ENCODE data around the gene MTFR1L.
A peak's percentile ranks its signal among the peaks of the same experiment; 100 is the strongest.

The MTFR1L gene

GRCh38 chr1:25779894-25780293 is 39.9 kb upstream of the MTFR1L start:
- no peaks in the 10 kb centered on the region for H3K9me3 ChIP-seq (ENCODE audit: control insufficient read depth, insufficient read depth, low read depth, low read length)
- 0 out of 2 replicates have a peak, but pooled peaks cover 3% of the 10 kb centered on the region for H3K36me3 ChIP-seq (ENCODE audit: control insufficient read depth, insufficient read depth, low read length)
- H3K9ac ChIP-seq (ENCODE audit: low read length), result no peak overlapping the region
- H3K27ac ChIP-seq (ENCODE audit: low read depth, low read length), result no peak overlapping the region
- no peak overlapping the region for H3K4me3 ChIP-seq (ENCODE audit: low read depth, low read length)
- peaks cover 50% of the 10 kb centered on the region for H3K4me1 ChIP-seq (ENCODE audit: control insufficient read depth, insufficient read depth, low read length)
- no peaks in the 10 kb centered on the region for H3K27me3 ChIP-seq (ENCODE audit: control insufficient read depth, insufficient read depth, low read length)

- peaks cover 44% of the 10 kb centered on the region for H3K4me1 ChIP-seq (ENCODE audit: control insufficient read depth, insufficient read depth, low read length)
- peak overlapping the region; percentile 30 for H3K9ac ChIP-seq (ENCODE audit: low read length)
- H3K9me3 ChIP-seq (ENCODE audit: control insufficient read depth, insufficient read depth, low read depth, low read length), result no peaks in the 10 kb centered on the region
- no peaks in the 10 kb centered on the region for H3K27me3 ChIP-seq (ENCODE audit: control insufficient read depth, insufficient read depth, low read length)
- 0 out of 2 replicates have a peak, but pooled peaks cover 3% of the 10 kb centered on the region for H3K36me3 ChIP-seq (ENCODE audit: control insufficient read depth, insufficient read depth, low read length)
- no peak overlapping the region for H3K4me3 ChIP-seq (ENCODE audit: low read depth, low read length)
- H3K27ac ChIP-seq (ENCODE audit: low read depth, low read length), result no peak overlapping the region
Observed at GRCh38 chr1:25780318-25781129, 39.2 kb upstream of the MTFR1L start.

GRCh38 chr1:25781130-25781433 is 38.7 kb upstream of the MTFR1L start:
- Histone ChIP-seq H3K4me1 (ENCODE audit: control insufficient read depth, insufficient read depth, low read length) (peaks cover 43% of the 10 kb centered on the region), H3K27me3 (ENCODE audit: control insufficient read depth, insufficient read depth, low read length) (no peaks in the 10 kb centered on the region), H3K27ac (ENCODE audit: low read depth, low read length) (no peak overlapping the region), H3K9ac (ENCODE audit: low read length) (peak overlapping the region; percentile 30), H3K4me3 (ENCODE audit: low read depth, low read length) (no peak overlapping the region), H3K9me3 (ENCODE audit: control insufficient read depth, insufficient read depth, low read depth, low read length) (no peaks in the 10 kb centered on the region), H3K36me3 (ENCODE audit: control insufficient read depth, insufficient read depth, low read length) (0 out of 2 replicates have a peak, but pooled peaks cover 3% of the 10 kb centered on the region)

GRCh38 chr1:25782608-25783201 is 37.0 kb upstream of the MTFR1L start:
- Histone ChIP-seq H3K9me3 (ENCODE audit: control insufficient read depth, insufficient read depth, low read depth, low read length) (no peaks in the 10 kb centered on the region), H3K27me3 (ENCODE audit: control insufficient read depth, insufficient read depth, low read length) (no peaks in the 10 kb centered on the region), H3K4me3 (ENCODE audit: low read depth, low read length) (no peak overlapping the region), H3K4me1 (ENCODE audit: control insufficient read depth, insufficient read depth, low read length) (peaks cover 48% of the 10 kb centered on the region), H3K9ac (ENCODE audit: low read length) (no peak overlapping the region), H3K36me3 (ENCODE audit: control insufficient read depth, insufficient read depth, low read length) (0 out of 2 replicates have a peak, but pooled peaks cover 3% of the 10 kb centered on the region), H3K27ac (ENCODE audit: low read depth, low read length) (no peak overlapping the region)

- Histone ChIP-seq H3K4me3 (ENCODE audit: low read depth, low read length) (no peak overlapping the region), H3K36me3 (ENCODE audit: control insufficient read depth, insufficient read depth, low read length) (no peaks in the 10 kb centered on the region), H3K27ac (ENCODE audit: low read depth, low read length) (no peak overlapping the region), H3K27me3 (ENCODE audit: control insufficient read depth, insufficient read depth, low read length) (no peaks in the 10 kb centered on the region), H3K9ac (ENCODE audit: low read length) (no peak overlapping the region), H3K4me1 (ENCODE audit: control insufficient read depth, insufficient read depth, low read length) (peaks cover 37% of the 10 kb centered on the region), H3K9me3 (ENCODE audit: control insufficient read depth, insufficient read depth, low read depth, low read length) (no peaks in the 10 kb centered on the region)
Observed at GRCh38 chr1:25784575-25785051, 35.1 kb upstream of the MTFR1L start.

GRCh38 chr1:25785333-25786067 is 34.3 kb upstream of the MTFR1L start:
- peaks cover 28% of the 10 kb centered on the region for H3K4me1 ChIP-seq (ENCODE audit: control insufficient read depth, insufficient read depth, low read length)
- no peaks in the 10 kb centered on the region for H3K36me3 ChIP-seq (ENCODE audit: control insufficient read depth, insufficient read depth, low read length)
- no peak overlapping the region for H3K9ac ChIP-seq (ENCODE audit: low read length)

GRCh38 chr1:25786887-25787759 is 32.6 kb upstream of the MTFR1L start:
- Histone ChIP-seq H3K4me3 (ENCODE audit: low read depth, low read length) (no peak overlapping the region), H3K9me3 (ENCODE audit: control insufficient read depth, insufficient read depth, low read depth, low read length) (no peaks in the 10 kb centered on the region), H3K9ac (ENCODE audit: low read length) (no peak overlapping the region), H3K4me1 (ENCODE audit: control insufficient read depth, insufficient read depth, low read length) (peaks cover 17% of the 10 kb centered on the region; the same call in 1 of the 2 replicates), H3K27me3 (ENCODE audit: control insufficient read depth, insufficient read depth, low read length) (no peaks in the 10 kb centered on the region), H3K36me3 (ENCODE audit: control insufficient read depth, insufficient read depth, low read length) (no peaks in the 10 kb centered on the region), H3K27ac (ENCODE audit: low read depth, low read length) (no peak overlapping the region)

More at GRCh38 chr1:25785333-25786067, 34.3 kb upstream of the MTFR1L start:
- Histone ChIP-seq H3K27ac (ENCODE audit: low read depth, low read length) (no peak overlapping the region), H3K27me3 (ENCODE audit: control insufficient read depth, insufficient read depth, low read length) (no peaks in the 10 kb centered on the region), H3K9me3 (ENCODE audit: control insufficient read depth, insufficient read depth, low read depth, low read length) (no peaks in the 10 kb centered on the region), H3K4me3 (ENCODE audit: low read depth, low read length) (no peak overlapping the region)

- Histone ChIP-seq H3K36me3 (ENCODE audit: control insufficient read depth, insufficient read depth, low read length) (no peaks in the 10 kb centered on the region), H3K9ac (ENCODE audit: low read length) (no peak overlapping the region), H3K9me3 (ENCODE audit: control insufficient read depth, insufficient read depth, low read depth, low read length) (no peaks in the 10 kb centered on the region), H3K27me3 (ENCODE audit: control insufficient read depth, insufficient read depth, low read length) (no peaks in the 10 kb centered on the region), H3K27ac (ENCODE audit: low read depth, low read length) (no peak overlapping the region), H3K4me3 (ENCODE audit: low read depth, low read length) (no peak overlapping the region), H3K4me1 (ENCODE audit: control insufficient read depth, insufficient read depth, low read length) (peaks cover 13% of the 10 kb centered on the region; the same call in 1 of the 2 replicates)
Observed at GRCh38 chr1:25787760-25788166, 32.0 kb upstream of the MTFR1L start.

GRCh38 chr1:25790472-25790871 is 29.3 kb upstream of the MTFR1L start:
- Histone ChIP-seq H3K4me3 (ENCODE audit: low read depth, low read length) (no peak overlapping the region), H3K9me3 (ENCODE audit: control insufficient read depth, insufficient read depth, low read depth, low read length) (no peaks in the 10 kb centered on the region), H3K9ac (ENCODE audit: low read length) (no peak overlapping the region), H3K36me3 (ENCODE audit: control insufficient read depth, insufficient read depth, low read length) (no peaks in the 10 kb centered on the region), H3K27me3 (ENCODE audit: control insufficient read depth, insufficient read depth, low read length) (no peaks in the 10 kb centered on the region), H3K4me1 (ENCODE audit: control insufficient read depth, insufficient read depth, low read length) (peaks cover 5% of the 10 kb centered on the region; the same call in 1 of the 2 replicates), H3K27ac (ENCODE audit: low read depth, low read length) (no peak overlapping the region)

GRCh38 chr1:25792115-25792514 is 27.6 kb upstream of the MTFR1L start:
- H3K27me3 ChIP-seq (ENCODE audit: control insufficient read depth, insufficient read depth, low read length), result no peaks in the 10 kb centered on the region
- no peak overlapping the region for H3K27ac ChIP-seq (ENCODE audit: low read depth, low read length)

More at GRCh38 chr1:25792115-25792514, 27.6 kb upstream of the MTFR1L start:
- no peaks in the 10 kb centered on the region for H3K36me3 ChIP-seq (ENCODE audit: control insufficient read depth, insufficient read depth, low read length)
- H3K4me1 ChIP-seq (ENCODE audit: control insufficient read depth, insufficient read depth, low read length), result peaks cover 7% of the 10 kb centered on the region; the same call in 1 of the 2 replicates
- H3K9me3 ChIP-seq (ENCODE audit: control insufficient read depth, insufficient read depth, low read depth, low read length), result no peaks in the 10 kb centered on the region
- H3K9ac ChIP-seq (ENCODE audit: low read length), result no peak overlapping the region
- no peak overlapping the region for H3K4me3 ChIP-seq (ENCODE audit: low read depth, low read length)
